Testis (tissue), 2 donors: Measurements from ENCODE around the gene CYP17A1.

Source experiments
- POLR2A ChIP-seq: fragments of 450-650 bp; IDR thresholded peaks from one replicate; pipeline ENCODE4 v1.6.1; 2017; ENCODE audit warnings: antibody characterized with exemption, mild to moderate bottlenecking, moderate library complexity
- TF ChIP-seq, protein P1 (sequence below), 3 experiments: fragments of 450-650 bp in 2 of 3; fragments of 200-600 bp in 1 of 3; sonication (generic) in 1 of 3; IDR thresholded peaks; one replicate each; pipeline ENCODE4 v1.5.1; 2016 to 2019; ENCODE audit warnings: antibody characterized with exemption in 3 of 3, mild to moderate bottlenecking in 2 of 3, moderate library complexity in 1 of 3

DNA sequence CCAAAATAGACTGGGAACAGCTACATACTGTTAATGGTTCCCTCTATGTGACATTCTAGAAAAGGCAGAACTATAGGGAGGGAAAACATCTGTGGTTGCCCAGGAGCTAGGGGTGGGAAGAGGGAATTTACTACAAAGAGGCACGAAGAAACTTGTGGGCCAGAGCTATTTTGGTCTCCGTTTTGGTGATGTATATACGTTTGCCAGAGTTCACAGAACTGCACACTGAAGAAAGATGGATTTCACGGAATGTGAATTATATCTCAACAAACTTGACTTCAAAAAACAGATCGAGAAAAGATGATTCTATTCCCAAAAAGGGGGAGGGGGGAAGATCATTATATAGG lies 31.7 kb upstream of the CYP17A1 start:
- TF ChIP-seq, protein P1, sequence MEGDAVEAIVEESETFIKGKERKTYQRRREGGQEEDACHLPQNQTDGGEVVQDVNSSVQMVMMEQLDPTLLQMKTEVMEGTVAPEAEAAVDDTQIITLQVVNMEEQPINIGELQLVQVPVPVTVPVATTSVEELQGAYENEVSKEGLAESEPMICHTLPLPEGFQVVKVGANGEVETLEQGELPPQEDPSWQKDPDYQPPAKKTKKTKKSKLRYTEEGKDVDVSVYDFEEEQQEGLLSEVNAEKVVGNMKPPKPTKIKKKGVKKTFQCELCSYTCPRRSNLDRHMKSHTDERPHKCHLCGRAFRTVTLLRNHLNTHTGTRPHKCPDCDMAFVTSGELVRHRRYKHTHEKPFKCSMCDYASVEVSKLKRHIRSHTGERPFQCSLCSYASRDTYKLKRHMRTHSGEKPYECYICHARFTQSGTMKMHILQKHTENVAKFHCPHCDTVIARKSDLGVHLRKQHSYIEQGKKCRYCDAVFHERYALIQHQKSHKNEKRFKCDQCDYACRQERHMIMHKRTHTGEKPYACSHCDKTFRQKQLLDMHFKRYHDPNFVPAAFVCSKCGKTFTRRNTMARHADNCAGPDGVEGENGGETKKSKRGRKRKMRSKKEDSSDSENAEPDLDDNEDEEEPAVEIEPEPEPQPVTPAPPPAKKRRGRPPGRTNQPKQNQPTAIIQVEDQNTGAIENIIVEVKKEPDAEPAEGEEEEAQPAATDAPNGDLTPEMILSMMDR (IDR thresholded peaks at IDR 0.05), result no peak
- no peak for TF ChIP-seq POLR2A
